Measurements from ENCODE around the gene C19orf33. TPM values are rescaled to one million over a fixed set of nuclear protein-coding genes. Genes with fewer than 3 reads are reported as not detected.
"Not testable (repeated sequence)": the region's sequence is repeated elsewhere in the genome, so short reads cannot be mapped to it uniquely, and the experiment has no call there.

The C19orf33 gene
- total RNA-seq: 18.3 TPM

- DNase-seq: no peak
Measured at GRCh38 chr19:38303517-38304351, at the start of gene C19orf33. Gene C19orf33, plus strand, starts transcription at chr19:38304251. Its CDS starts 11 bp downstream, at chr19:38304262.

DNA sequence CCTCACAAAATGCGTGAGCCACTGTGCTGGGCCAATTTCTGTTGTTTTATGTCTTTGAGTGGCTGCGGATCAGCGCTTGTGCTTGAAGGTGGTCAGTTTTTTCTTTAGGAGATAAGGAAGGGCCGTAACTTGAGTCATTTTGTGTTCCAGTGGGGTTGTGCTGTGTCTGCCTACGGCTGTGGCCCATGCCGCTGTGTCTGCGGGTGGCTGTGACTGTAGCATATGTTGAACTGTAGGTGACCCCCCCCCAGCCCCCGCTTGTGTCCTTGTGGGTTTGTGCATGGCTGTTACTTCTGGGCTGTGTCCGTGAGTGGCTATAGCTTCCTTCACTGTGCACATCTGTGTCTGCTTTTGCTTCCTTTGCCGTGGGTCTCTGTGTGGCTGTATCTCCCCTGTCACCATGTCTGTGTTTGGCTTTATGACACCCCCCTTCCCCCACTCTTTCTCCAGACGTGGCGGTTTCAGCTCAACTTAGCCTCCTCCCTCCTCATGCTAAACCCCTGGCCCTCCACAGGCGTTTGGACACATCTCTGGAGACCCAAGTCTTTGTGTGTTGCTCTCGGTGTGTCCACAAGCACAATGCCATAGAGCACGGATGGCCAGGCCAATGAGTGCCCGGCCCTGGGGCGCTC is 48.6 kb upstream of the C19orf33 start:
- DNase-seq: no peak

DNA sequence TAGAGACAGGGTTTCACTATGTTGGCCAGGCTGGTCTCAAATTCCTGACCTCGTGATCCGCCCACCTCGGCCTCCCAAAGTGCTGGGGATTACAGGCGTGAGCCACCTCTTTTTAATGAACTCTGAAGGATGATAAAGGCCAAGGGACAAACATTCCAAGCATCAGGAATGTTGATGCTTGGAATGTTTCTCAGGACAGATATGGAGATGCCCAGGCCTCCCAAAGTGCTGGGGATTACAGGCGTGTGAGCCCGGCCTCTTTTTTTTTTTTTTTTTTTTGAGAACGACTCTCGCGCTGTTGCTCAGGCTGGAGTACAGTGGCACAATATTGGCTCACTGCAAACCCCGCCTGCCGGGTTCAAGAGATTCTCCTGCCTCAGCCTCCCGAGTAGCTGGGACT is 42.1 kb upstream of the C19orf33 start:
- not testable (repeated sequence) for DNase-seq

- DNase-seq: no peak
Measured at GRCh38 chr19:38262585-38263268, 41.3 kb upstream of the C19orf33 start.

DNA sequence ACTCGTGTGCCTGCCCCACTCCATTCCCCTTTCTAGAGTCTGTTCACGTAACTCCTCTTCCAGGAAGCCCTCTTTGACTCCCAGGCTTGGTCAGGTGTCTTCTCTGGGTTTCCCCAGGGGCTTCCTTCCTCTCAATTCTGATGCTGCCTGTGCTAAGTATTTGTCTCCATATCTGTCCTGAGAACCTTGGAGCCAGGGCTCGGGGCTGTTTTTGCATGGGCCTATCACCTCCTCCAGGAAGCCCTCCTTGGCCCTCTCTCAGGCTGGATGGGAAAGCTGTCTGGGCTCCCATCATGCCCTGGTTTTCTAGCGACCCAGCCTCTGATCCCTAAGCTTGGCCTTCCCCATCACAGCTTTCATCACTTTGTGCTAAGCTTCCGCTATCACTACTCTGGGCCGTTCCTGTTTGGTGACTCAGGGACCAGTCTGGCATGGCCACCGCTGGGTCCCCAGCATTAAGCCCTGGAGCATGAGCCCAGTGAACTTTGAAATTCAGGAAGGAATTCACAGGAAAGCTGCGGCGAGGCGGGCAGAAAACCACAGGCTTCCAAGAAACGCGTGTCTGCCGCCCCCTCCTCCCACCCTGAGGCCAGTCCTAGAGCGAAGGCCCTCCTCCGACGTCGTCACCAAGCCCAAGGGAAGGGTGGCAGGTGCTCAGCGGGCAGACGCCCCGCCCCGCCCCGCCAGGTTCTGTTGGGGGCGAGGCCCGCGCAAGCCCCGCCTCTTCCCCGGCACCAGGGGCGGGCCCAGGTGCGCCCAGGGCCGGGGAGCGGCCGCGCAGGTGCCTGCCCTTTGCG is 40.2 kb upstream of the C19orf33 start:
- DNase-seq: no peak

DNA sequence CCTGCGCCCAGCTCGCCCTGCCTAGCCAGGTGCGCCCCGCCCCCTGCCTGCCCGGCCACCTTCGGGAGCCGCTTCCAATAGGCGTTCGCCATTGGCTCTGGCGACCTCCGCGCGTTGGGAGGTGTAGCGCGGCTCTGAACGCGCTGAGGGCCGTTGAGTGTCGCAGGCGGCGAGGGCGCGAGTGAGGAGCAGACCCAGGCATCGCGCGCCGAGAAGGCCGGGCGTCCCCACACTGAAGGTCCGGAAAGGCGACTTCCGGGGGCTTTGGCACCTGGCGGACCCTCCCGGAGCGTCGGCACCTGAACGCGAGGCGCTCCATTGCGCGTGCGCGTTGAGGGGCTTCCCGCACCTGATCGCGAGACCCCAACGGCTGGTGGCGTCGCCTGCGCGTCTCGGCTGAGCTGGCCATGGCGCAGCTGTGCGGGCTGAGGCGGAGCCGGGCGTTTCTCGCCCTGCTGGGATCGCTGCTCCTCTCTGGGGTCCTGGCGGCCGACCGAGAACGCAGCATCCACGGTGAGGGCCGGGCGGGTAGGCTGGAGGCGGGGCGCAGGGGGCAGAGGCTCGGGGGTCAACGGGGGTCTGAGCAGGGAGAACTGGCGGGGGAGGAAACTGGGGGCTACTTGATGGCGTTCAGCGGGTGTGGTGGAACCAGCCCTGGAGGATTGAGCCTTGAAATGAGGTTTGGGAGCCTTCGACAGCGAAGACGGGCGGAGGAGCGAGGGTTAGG is 39.4 kb upstream of the C19orf33 start, which contains the start of gene SPINT2:
SPINT2 (plus strand) TSS at position 88 of the 727 bp plus-strand sequence; CDS start at position 408, 320 bp downstream.
- no peak for DNase-seq

DNA sequence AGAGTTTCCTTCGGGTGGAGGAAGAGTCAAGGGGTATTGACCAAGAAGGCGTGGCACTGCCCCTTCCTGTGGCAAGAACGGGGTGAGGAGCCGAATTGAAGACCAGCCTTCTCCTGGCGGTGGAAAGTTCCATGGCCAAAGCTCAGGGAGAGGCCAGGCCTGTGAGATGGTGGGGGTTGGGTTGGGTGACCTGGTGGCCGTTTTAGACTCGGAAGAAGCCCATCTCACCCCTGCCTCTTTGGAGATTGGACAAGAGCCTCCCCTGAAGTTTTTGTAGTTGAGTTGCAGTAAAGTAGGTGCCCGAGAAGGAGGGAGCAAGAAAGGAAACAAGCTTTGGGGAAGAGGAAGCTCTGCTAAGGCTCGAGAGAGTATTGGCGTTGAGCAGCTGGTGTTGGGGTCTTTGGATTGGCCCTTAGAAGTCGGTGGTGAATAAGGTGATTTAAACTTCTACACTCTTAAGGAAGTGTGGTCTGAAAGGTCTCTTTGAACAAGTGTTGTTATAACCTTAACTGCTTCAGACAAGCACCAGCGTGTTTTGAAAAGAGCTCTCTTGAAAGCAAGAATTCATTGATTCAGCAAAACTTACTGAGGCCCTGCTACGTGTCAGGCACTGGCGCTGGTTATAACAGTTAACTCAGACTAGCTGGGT is 38.7 kb upstream of the C19orf33 start:
- DNase-seq: no peak

DNA sequence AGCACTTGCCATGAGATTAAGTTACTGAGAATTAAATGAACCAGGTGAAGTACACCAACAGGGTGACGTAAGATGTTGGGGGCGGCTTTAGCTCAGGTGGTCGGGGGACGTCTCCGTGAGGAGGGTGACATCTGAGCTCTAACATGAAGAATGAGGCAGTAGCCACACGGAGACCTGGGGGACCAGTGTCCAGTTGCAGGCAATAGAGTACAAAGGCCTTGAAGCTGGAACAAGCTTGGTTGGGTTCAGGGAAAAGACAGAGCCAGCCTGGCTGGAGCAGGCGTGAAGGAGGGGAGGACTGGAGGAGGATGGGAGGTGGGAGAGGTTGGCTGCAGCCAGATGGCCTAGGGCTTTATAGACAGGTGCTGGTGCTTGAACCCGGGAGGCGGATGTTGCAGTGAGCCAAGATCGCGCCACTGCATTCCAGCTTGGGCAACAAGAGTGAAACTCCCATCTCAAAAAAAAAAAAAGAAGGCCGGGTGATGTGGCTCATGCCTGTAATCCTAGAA is 38.1 kb upstream of the C19orf33 start:
- DNase-seq: no peak

- no peak for DNase-seq
Measured at GRCh38 chr19:38266981-38267597, 37.0 kb upstream of the C19orf33 start.

- no peak for DNase-seq
Measured at GRCh38 chr19:38267761-38268483, 36.1 kb upstream of the C19orf33 start.

- no peak for DNase-seq
Measured at GRCh38 chr19:38268539-38268938, 35.5 kb upstream of the C19orf33 start.

- DNase-seq: no peak
Measured at GRCh38 chr19:38270587-38271167, 33.4 kb upstream of the C19orf33 start.

DNA sequence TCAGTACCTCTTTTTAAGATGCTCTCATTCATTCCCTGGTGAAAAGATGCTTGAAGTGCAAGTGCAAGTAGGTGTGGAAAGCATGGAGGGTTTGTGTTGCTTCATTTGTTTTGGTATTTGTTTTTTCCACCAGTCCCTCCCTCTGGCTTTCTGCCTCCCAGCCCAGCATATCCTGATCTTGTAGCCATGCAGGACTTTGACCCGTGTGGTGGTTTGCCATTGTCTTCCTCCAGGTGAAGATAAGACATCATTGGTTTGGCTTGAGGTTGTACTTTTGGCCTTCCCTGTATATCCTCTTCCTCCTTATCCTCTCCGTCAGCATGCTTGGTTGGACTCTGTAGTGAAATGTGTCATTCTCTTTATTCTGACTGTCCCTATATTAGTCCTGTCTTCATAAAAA is 30.6 kb upstream of the C19orf33 start:
- no peak for DNase-seq

GRCh38 chr19:38274739-38275138 is 29.3 kb upstream of the C19orf33 start:
- DNase-seq: no peak

DNA sequence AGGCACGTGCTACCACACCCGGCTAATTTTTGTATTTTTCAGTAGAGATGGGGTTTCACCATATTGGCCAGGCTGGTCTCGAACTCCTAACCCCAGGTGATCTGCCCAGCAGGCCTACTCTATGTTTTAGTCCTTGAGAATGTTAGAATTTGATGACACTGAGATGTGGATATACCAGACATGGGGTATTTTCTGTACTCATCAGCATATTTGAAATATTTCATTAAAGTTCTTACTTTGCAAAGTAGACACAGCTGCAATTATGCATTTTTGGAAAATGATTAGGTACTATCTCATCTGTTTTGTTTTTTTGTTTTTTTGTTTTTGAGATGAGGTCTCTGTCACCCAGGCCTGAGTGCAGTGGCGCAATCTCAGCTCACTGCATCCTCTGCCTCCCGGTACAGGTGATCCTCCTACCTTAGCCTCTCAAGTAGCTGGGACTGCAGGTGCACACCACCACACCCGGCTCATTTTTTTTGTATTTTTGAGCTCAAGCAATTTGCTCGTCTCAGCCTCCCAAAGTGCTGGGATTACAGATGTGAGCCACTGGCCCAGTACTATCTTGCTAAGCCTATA is 27.0 kb upstream of the C19orf33 start:
- DNase-seq: no peak

GRCh38 chr19:38277549-38277948 is 26.5 kb upstream of the C19orf33 start:
- no peak for DNase-seq

- DNase-seq: no peak
Measured at GRCh38 chr19:38277969-38278680, 25.9 kb upstream of the C19orf33 start.

- DNase-seq: no peak
Measured at GRCh38 chr19:38278751-38279150, 25.3 kb upstream of the C19orf33 start.
